Measurements from ENCODE around the gene SOBP.

SOBP gene

DNA sequence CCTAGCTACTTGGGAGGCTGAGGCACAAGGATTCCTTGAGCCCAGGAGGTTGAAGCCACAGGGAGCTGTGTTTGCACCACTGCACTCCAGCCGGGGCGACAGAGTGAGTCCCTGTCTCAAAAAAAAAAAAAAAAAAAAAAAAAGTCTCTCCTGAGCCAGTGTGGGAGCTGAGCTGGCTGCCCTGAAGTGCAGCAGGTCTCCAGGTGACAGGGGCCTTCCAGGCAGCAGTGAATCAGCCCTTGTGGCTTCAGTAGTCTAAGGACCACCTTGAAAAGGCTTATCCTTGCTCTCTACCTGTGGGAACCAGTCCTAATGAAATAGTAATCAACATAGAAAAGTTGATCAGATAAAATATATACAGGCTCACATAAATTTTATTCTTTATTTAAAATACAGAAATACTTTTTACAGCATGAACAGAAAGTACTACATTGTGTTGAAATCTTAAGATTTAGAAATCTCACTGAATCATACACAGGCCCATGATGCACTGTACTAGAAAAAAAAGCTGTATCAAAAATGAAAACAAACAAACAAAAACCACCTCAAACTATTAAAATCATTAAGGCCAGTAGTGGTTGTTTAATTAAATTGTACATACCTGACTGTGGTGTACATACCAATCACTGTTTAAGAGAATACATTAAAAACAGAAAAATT, 205.3 kb downstream of the SOBP start:
- TF ChIP-seq CTCF (IDR thresholded peaks at IDR 0.05; ENCODE audit: low read depth, low read length), result no peak
- Histone ChIP-seq H3K4me1 (no peaks in the 10 kb centered on the region), H3K9me3 (no peaks in the 10 kb centered on the region), H3K36me3 (no peaks in the 10 kb centered on the region), H3K27me3 (no peaks in the 10 kb centered on the region), H3K4me3 (ENCODE audit: low read depth, low read length) (no peak overlapping the region)
- DNase-seq, result no peak

GRCh38 chr6:107697682-107698081, 207.8 kb downstream of the SOBP start:
- Histone ChIP-seq H3K9me3 (no peaks in the 10 kb centered on the region), H3K4me3 (ENCODE audit: low read depth, low read length) (no peak overlapping the region), H3K36me3 (no peaks in the 10 kb centered on the region), H3K4me1 (no peaks in the 10 kb centered on the region), H3K27me3 (no peaks in the 10 kb centered on the region)
- no peak for DNase-seq
- no peak for TF ChIP-seq CTCF (IDR thresholded peaks at IDR 0.05; ENCODE audit: low read depth, low read length)

- H3K4me1 ChIP-seq, result no peaks in the 10 kb centered on the region
- no peak for DNase-seq
- H3K36me3 ChIP-seq, result no peaks in the 10 kb centered on the region
- no peaks in the 10 kb centered on the region for H3K27me3 ChIP-seq
- TF ChIP-seq CTCF (IDR thresholded peaks at IDR 0.05; ENCODE audit: low read depth, low read length), result no peak
- H3K4me3 ChIP-seq (ENCODE audit: low read depth, low read length), result no peak overlapping the region
- H3K9me3 ChIP-seq, result no peaks in the 10 kb centered on the region
Measured at GRCh38 chr6:107698146-107698545, 208.2 kb downstream of the SOBP start.

DNA sequence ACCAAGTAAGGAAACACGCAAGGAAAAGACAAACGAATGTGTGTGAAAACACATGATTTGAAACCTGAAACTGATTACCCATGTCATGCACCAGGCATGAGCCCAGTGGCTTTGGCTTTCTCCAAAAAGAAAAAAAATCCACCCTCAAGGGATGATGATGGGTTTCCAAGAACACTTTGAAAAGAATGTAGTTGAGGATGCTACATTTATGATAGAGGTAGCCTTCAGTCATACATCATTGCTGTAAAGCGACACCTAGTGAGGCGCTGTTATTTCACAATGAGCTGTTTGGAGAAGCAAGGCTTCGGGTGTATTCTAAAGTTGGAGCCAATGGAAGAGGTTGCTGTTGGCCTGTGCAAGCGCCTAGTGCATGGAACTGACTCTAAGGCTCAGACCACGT, 209.3 kb downstream of the SOBP start:
- DNase-seq, result no peak
- TF ChIP-seq CTCF (IDR thresholded peaks at IDR 0.05; ENCODE audit: low read depth, low read length), result no peak
- no peaks in the 10 kb centered on the region for H3K4me1 ChIP-seq
- H3K4me3 ChIP-seq (ENCODE audit: low read depth, low read length), result no peak overlapping the region
- no peaks in the 10 kb centered on the region for H3K9me3 ChIP-seq
- no peaks in the 10 kb centered on the region for H3K27me3 ChIP-seq
- H3K36me3 ChIP-seq, result no peaks in the 10 kb centered on the region

DNA sequence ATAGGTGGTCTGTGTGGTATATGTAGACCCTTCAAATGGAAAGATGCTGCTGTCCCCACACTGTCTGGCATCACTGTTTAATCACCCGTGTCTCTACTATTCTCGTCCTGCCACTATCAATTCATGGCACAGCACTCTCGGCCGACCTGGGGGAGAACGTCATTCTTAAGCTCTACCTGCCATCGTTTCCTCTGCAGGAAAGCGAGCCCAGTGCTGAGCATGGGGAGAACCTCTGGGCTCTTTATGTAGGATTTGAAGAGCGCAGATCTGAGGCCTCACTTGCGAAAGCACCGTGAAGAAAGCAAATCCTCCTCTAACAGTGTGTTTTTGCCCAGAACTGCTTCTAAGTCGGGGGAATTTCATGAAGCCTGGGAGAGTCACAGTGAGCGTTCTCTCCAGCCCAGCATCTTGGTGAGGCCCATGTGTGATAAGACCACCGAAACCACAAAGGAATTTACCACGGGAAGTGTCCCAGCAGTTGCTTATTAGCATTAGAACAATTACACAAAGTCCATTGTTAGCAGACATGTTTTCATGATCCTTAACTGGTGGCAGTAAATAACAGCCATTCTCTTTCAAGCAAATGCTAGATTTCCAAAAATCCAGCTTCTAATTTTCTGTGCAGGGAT, 209.9 kb downstream of the SOBP start:
- H3K4me3 ChIP-seq (ENCODE audit: low read depth, low read length), result no peak overlapping the region
- no peaks in the 10 kb centered on the region for H3K4me1 ChIP-seq
- no peaks in the 10 kb centered on the region for H3K9me3 ChIP-seq
- H3K27me3 ChIP-seq, result no peaks in the 10 kb centered on the region
- no peak for TF ChIP-seq CTCF (IDR thresholded peaks at IDR 0.05; ENCODE audit: low read depth, low read length)
- no peaks in the 10 kb centered on the region for H3K36me3 ChIP-seq
- DNase-seq, result no peak

GRCh38 chr6:107703606-107704005, 213.7 kb downstream of the SOBP start:
- no peak for TF ChIP-seq CTCF (IDR thresholded peaks at IDR 0.05; ENCODE audit: low read depth, low read length)
- H3K36me3 ChIP-seq, result no peaks in the 10 kb centered on the region
- no peaks in the 10 kb centered on the region for H3K9me3 ChIP-seq
- H3K4me1 ChIP-seq, result no peaks in the 10 kb centered on the region
- no peak overlapping the region for H3K4me3 ChIP-seq (ENCODE audit: low read depth, low read length)
- no peak for DNase-seq
- H3K27me3 ChIP-seq, result no peaks in the 10 kb centered on the region
